ENCODE measurements around the gene UPK3A. TPM values are rescaled to one million over a fixed set of nuclear protein-coding genes. Genes with fewer than 3 reads are reported as not detected.

UPK3A gene
- total RNA-seq, result not detected

DNA sequence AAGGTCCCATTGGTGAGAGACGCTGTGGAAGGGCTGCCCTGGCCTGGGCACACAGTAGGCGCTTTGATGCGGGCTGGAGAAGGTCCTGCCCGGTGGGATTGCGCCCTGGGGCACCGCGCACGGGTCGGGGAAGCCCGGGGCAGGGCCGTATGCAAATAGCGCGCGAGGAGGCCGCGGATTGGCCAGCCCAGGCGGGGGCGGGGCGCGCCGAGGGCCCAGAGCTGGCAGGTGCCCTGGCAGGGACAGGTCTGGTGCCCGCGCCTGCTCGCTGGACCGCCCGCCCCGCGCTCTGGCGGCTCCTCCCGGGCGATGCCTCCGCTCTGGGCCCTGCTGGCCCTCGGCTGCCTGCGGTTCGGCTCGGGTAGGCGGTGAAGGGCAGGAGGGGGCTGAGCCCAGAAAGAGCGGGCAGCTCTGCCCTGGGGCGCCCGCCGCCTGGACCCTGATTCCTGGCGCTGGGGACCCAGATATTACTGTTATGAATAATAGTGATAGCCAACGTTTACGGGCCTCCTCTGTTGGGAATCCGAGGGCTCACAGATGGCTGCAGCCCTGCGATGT, at the start of gene UPK3A:
TSS of gene UPK3A (plus strand) at position 245 of the 558 bp plus-strand sequence. CDS start at position 310, 65 bp downstream.
- H3K4me1 ChIP-seq, result peaks cover 0 to 34% (median 12%) of the 10 kb centered on the region in 3 donors
- H3K9me3 ChIP-seq, result no peaks in the 10 kb centered on the region
- H3K27ac ChIP-seq, result no peak within 1 kb of the TSS
- TF ChIP-seq POLR2AphosphoS5 (IDR thresholded peaks at IDR 0.05), result no peak
- TF ChIP-seq, protein P1, sequence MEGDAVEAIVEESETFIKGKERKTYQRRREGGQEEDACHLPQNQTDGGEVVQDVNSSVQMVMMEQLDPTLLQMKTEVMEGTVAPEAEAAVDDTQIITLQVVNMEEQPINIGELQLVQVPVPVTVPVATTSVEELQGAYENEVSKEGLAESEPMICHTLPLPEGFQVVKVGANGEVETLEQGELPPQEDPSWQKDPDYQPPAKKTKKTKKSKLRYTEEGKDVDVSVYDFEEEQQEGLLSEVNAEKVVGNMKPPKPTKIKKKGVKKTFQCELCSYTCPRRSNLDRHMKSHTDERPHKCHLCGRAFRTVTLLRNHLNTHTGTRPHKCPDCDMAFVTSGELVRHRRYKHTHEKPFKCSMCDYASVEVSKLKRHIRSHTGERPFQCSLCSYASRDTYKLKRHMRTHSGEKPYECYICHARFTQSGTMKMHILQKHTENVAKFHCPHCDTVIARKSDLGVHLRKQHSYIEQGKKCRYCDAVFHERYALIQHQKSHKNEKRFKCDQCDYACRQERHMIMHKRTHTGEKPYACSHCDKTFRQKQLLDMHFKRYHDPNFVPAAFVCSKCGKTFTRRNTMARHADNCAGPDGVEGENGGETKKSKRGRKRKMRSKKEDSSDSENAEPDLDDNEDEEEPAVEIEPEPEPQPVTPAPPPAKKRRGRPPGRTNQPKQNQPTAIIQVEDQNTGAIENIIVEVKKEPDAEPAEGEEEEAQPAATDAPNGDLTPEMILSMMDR (IDR thresholded peaks at IDR 0.05), result no peak
- no peak for TF ChIP-seq EP300 (IDR thresholded peaks at IDR 0.05)
- TF ChIP-seq POLR2A (IDR thresholded peaks at IDR 0.05), result no peak
- H3K4me3 ChIP-seq, result peak within 1 kb of the TSS in 1 of 2 donors; percentile 46
- 40% methylated on average over 1 of the region's 46 CpGs; no CpG with 5 or more reads in 1 of the 2 donors for WGBS, 2 donors (ENCODE audit: low coverage in 1 of 2)
- H3K36me3 ChIP-seq, result no peaks in the 10 kb centered on the region
- ATAC-seq, result peak; percentile 78
- peaks cover 20% of the 10 kb centered on the region for H3K27me3 ChIP-seq

DNA sequence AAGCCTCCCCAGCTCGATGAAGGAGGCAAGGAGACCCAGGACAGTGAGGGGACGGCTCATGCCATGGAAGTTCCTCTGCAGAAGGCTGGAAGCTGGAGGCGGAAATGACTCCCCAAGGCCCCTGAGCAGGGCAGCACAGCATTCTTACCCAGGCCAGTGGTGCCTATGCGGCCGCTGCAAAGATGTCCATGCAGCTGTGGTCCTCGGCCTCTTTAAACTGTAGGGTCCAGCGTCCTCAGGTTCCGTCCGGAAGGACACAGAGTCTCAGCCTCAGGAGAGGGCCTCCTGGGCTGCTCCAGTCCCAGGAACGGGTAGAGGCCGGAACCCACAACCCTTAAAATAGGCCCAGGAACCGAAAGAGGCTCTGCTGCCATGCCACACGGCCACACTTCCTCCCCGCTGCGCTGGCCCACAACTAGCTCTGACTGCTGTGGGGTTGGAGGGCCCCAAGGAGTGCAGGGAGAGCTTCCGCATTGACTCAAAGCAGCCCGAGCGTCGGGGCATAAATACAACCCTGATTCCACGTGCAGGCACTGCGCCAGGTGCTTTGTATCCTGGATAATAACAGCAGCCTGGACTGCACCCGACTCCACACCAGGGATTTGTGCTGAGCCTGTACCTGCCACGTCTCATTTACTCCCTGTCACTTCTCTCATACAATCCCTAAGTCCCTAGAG, 49.5 kb upstream of the UPK3A start:
- Histone ChIP-seq H3K27ac (peak overlapping the region in 1 of 4 donors; percentile 17), H3K36me3 (peaks cover 0 to 37% of the 10 kb centered on the region in 2 donors), H3K4me3 (no peak overlapping the region), H3K27me3 (no peaks in the 10 kb centered on the region), H3K4me1 (peaks cover 0 to 44% (median 11%) of the 10 kb centered on the region in 3 donors), H3K9me3 (no peaks in the 10 kb centered on the region)
- ATAC-seq, result no peak
- TF ChIP-seq, protein P1 (IDR thresholded peaks at IDR 0.05), result no peak
- TF ChIP-seq POLR2AphosphoS5 (IDR thresholded peaks at IDR 0.05) (no peak), POLR2A (IDR thresholded peaks at IDR 0.05) (no peak), EP300 (IDR thresholded peaks at IDR 0.05) (no peak)
- WGBS, 2 donors (ENCODE audit: low coverage in 1 of 2), result 79 to 100% methylated on average over 1 to 11 of the region's 23 CpGs

DNA sequence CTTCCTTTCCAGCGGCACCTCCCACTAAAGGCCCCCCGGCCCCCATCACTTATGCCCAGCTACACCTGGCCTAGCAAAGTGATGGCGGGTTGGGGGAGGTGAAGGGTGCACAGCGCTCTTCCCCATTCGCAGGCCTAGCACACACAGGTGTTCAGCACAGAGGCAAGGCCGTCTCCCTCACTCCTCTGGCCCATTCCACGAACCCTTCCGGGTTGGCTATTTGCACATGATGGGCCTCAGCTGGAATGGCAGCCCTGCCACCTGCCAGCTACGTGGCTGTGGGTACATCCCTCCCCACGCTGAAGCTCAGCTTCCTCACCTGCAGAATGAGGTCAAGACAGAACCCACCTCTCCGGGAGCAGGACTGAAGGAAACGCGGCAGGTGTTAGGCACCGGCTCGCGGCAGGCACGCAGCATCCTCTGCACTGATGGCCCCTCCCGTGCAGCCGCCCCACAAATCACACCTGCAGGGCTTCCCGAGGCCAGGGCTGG, 48.9 kb upstream of the UPK3A start:
- Histone ChIP-seq H3K36me3 (peaks cover 0 to 37% of the 10 kb centered on the region in 2 donors), H3K4me1 (peaks cover 0 to 46% (median 11%) of the 10 kb centered on the region in 3 donors), H3K9me3 (no peaks in the 10 kb centered on the region), H3K4me3 (no peak overlapping the region), H3K27ac (no peak overlapping the region), H3K27me3 (no peaks in the 10 kb centered on the region)
- TF ChIP-seq POLR2A (IDR thresholded peaks at IDR 0.05) (no peak), POLR2AphosphoS5 (IDR thresholded peaks at IDR 0.05) (no peak), EP300 (IDR thresholded peaks at IDR 0.05) (no peak)
- TF ChIP-seq, protein P1 (IDR thresholded peaks at IDR 0.05), result no peak
- WGBS, 2 donors (ENCODE audit: low coverage in 1 of 2), result 100% methylated on average over 1 to 2 of the region's 20 CpGs
- ATAC-seq, result no peak

DNA sequence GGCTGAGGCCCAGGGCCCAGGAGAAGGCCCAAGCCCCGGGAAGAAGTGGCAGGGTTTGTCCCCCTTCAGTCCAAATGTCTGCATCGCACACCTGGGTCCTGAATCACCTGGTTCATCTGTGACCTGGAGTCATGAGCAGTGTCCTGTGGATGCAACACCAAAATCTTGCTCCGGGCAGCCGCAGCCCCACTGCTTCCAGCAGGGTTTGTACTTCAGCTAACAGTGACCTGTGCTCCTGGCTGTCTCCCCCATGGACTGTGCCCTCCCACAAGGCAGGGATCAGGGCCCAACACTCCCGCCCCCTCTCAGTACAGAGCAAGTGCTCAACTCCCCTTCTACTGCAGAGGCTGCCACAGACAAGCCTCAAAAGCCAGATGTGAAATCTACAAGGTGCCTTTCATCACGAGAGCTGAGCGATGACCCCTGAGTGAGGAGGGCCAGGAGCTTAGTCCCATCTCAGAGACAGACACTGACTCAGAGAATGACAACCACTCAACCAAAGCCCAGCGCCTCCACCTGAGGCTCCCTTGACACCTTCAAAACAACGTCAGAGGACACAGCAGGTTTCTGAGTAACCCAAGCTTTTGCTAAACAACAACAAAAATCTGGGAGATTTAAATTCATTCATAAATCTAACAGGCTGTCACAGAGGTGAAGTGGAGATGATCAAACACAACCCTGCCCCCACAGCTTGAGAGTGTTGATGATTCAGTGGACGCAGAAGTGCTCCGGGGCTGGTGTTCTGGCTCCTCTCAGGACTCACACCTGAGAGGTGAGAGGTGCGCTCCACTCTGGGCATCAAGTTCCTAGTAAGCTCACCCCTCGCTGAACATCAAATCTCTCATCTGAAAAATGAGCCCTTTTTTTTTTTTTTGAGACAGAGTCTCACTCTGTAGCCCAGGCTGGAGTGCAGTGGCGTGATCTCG, 47.4 kb upstream of the UPK3A start:
- no peak for ATAC-seq
- peaks cover 0 to 53% (median 14%) of the 10 kb centered on the region in 3 donors for H3K4me1 ChIP-seq
- WGBS, 2 donors (ENCODE audit: low coverage in 1 of 2), result 85 to 95% methylated on average over 4 to 8 of the region's 15 CpGs

More for the DNA sequence above, 47.4 kb upstream of the UPK3A start:
- Histone ChIP-seq H3K36me3 (peaks cover 0 to 37% of the 10 kb centered on the region in 2 donors), H3K4me3 (no peak overlapping the region), H3K27me3 (no peaks in the 10 kb centered on the region), H3K9me3 (no peaks in the 10 kb centered on the region), H3K27ac (no peak overlapping the region)
- no peak for TF ChIP-seq EP300 (IDR thresholded peaks at IDR 0.05)
- TF ChIP-seq, protein P1 (IDR thresholded peaks at IDR 0.05), result no peak
- no peak for TF ChIP-seq POLR2A (IDR thresholded peaks at IDR 0.05)
- TF ChIP-seq POLR2AphosphoS5 (IDR thresholded peaks at IDR 0.05), result no peak

Measured in gastroesophageal sphincter (tissue), 4 donors.